ENCODE results near the gene KRTAP10-4. TPM values are rescaled to one million over a fixed set of nuclear protein-coding genes. Genes with fewer than 3 reads are reported as not detected.

Gene KRTAP10-4
- total and polyA plus RNA-seq, 2 experiments from 2014 or later: not detected

- H3K27me3 ChIP-seq: no peaks in the 10 kb centered on the region
- no peaks in the 10 kb centered on the region for H3K79me2 ChIP-seq
- no peak for DNase-seq (ENCODE audit: low spot score)
- no peaks in the 10 kb centered on the region for H3K4me1 ChIP-seq (ENCODE audit: insufficient read depth)
- no peaks in the 10 kb centered on the region for H3K9me3 ChIP-seq (ENCODE audit: low read depth)
- H3K36me3 ChIP-seq (replicated peaks; ENCODE audit: insufficient read depth, low read depth): no peaks in the 10 kb centered on the region
- H3K27ac ChIP-seq: no peak overlapping the region
- no peak overlapping the region for H2AFZ ChIP-seq
- H3K4me3 ChIP-seq: no peak overlapping the region
- H3K4me2 ChIP-seq: no peak overlapping the region
- TF ChIP-seq CTCF (IDR thresholded peaks at IDR 0.05; ENCODE audit: poor library complexity) (no peak), EZH2phosphoT487 (IDR thresholded peaks at IDR 0.05; ENCODE audit: low read depth, severe bottlenecking, unreplicated experiment) (no peak), EZH2 (IDR thresholded peaks at IDR 0.05; ENCODE audit: borderline replicate concordance) (no peak)
- H4K20me1 ChIP-seq (ENCODE audit: insufficient read depth, poor library complexity, severe bottlenecking): no peaks in the 10 kb centered on the region
- no peaks in the 10 kb centered on the region for H3K9me2 ChIP-seq (replicated peaks; ENCODE audit: insufficient read depth)
These were observed 50.0 kb downstream of the KRTAP10-4 start for GRCh38 chr21:44623575-44623974.

Other genes with a start within 250 kb of the KRTAP10-4 start
- gene CFAP410, start 234.3 kb upstream of the KRTAP10-4 start, total RNA-seq: 17.1 and 20.3 TPM in 2 replicates
- 33.6 and 40.4 TPM in 2 replicates for gene CFAP410, start 234.3 kb upstream of the KRTAP10-4 start, polyA plus RNA-seq
- 0.24 and 0.50 TPM in 2 replicates for gene TRPM2, start 220.1 kb upstream of the KRTAP10-4 start, total RNA-seq
- gene TRPM2, start 220.1 kb upstream of the KRTAP10-4 start, polyA plus RNA-seq: 0.25 TPM in 1 of 2 replicates, not detected in the other
- 7.3 and 7.8 TPM in 2 replicates for gene LRRC3, start 118.2 kb upstream of the KRTAP10-4 start, total RNA-seq
- 5.6 and 7.2 TPM in 2 replicates for gene LRRC3, start 118.2 kb upstream of the KRTAP10-4 start, polyA plus RNA-seq
- gene KRTAP10-1, start 33.5 kb upstream of the KRTAP10-4 start, total RNA-seq: not detected in 2 replicates
- not detected in 2 replicates for gene KRTAP10-1, start 33.5 kb upstream of the KRTAP10-4 start, polyA plus RNA-seq
- gene KRTAP10-2, start 22.2 kb upstream of the KRTAP10-4 start, total RNA-seq: not detected in 2 replicates
- not detected in 2 replicates for gene KRTAP10-2, start 22.2 kb upstream of the KRTAP10-4 start, polyA plus RNA-seq
- not detected in 2 replicates for gene KRTAP10-3, start 14.9 kb upstream of the KRTAP10-4 start, total RNA-seq
- not detected in 2 replicates for gene KRTAP10-3, start 14.9 kb upstream of the KRTAP10-4 start, polyA plus RNA-seq
- gene KRTAP10-5, start 6.9 kb downstream of the KRTAP10-4 start, total RNA-seq: not detected in 2 replicates
- not detected in 2 replicates for gene KRTAP10-5, start 6.9 kb downstream of the KRTAP10-4 start, polyA plus RNA-seq
- gene KRTAP10-6, start 18.8 kb downstream of the KRTAP10-4 start, total RNA-seq: not detected in 2 replicates
- not detected in 2 replicates for gene KRTAP10-6, start 18.8 kb downstream of the KRTAP10-4 start, polyA plus RNA-seq
- gene KRTAP10-7, start 26.9 kb downstream of the KRTAP10-4 start, total RNA-seq: not detected in 2 replicates
- gene KRTAP10-7, start 26.9 kb downstream of the KRTAP10-4 start, polyA plus RNA-seq: not detected in 2 replicates
- not detected in 2 replicates for gene KRTAP10-8, start 38.4 kb downstream of the KRTAP10-4 start, total RNA-seq
- not detected in 2 replicates for gene KRTAP10-8, start 38.4 kb downstream of the KRTAP10-4 start, polyA plus RNA-seq
- gene KRTAP10-9, start 53.4 kb downstream of the KRTAP10-4 start, total RNA-seq: not detected in 2 replicates
- gene KRTAP10-9, start 53.4 kb downstream of the KRTAP10-4 start, polyA plus RNA-seq: not detected in 2 replicates
- gene KRTAP10-10, start 63.6 kb downstream of the KRTAP10-4 start, total RNA-seq: not detected in 2 replicates
- not detected in 2 replicates for gene KRTAP10-10, start 63.6 kb downstream of the KRTAP10-4 start, polyA plus RNA-seq
- gene KRTAP10-11, start 72.7 kb downstream of the KRTAP10-4 start, total RNA-seq: not detected in 2 replicates
- not detected in 2 replicates for gene KRTAP10-11, start 72.7 kb downstream of the KRTAP10-4 start, polyA plus RNA-seq
- not detected in 2 replicates for gene KRTAP12-4, start 80.9 kb downstream of the KRTAP10-4 start, total RNA-seq
- not detected in 2 replicates for gene KRTAP12-4, start 80.9 kb downstream of the KRTAP10-4 start, polyA plus RNA-seq
- gene KRTAP12-3, start 84.2 kb downstream of the KRTAP10-4 start, total RNA-seq: not detected in 2 replicates
- not detected in 2 replicates for gene KRTAP12-3, start 84.2 kb downstream of the KRTAP10-4 start, polyA plus RNA-seq
- gene KRTAP12-2, start 93.2 kb downstream of the KRTAP10-4 start, total RNA-seq: not detected in 2 replicates
- gene KRTAP12-2, start 93.2 kb downstream of the KRTAP10-4 start, polyA plus RNA-seq: not detected in 2 replicates
- not detected in 2 replicates for gene KRTAP12-1, start 108.4 kb downstream of the KRTAP10-4 start, total RNA-seq
- not detected in 2 replicates for gene KRTAP12-1, start 108.4 kb downstream of the KRTAP10-4 start, polyA plus RNA-seq
- not detected in 2 replicates for gene KRTAP10-12, start 123.4 kb downstream of the KRTAP10-4 start, total RNA-seq
- gene KRTAP10-12, start 123.4 kb downstream of the KRTAP10-4 start, polyA plus RNA-seq: not detected in 2 replicates
- gene TSPEAR, start 137.8 kb downstream of the KRTAP10-4 start, total RNA-seq: 0.16 TPM in 1 of 2 replicates, not detected in the other
- gene TSPEAR, start 137.8 kb downstream of the KRTAP10-4 start, polyA plus RNA-seq: 0.35 and 0.66 TPM in 2 replicates
- 45.8 and 61.6 TPM in 2 replicates for gene UBE2G2, start 228.1 kb downstream of the KRTAP10-4 start, total RNA-seq
- gene UBE2G2, start 228.1 kb downstream of the KRTAP10-4 start, polyA plus RNA-seq: 50.4 and 55.2 TPM in 2 replicates
- 68.5 and 77.2 TPM in 2 replicates for gene SUMO3, start 244.3 kb downstream of the KRTAP10-4 start, total RNA-seq
- 97.0 and 107 TPM in 2 replicates for gene SUMO3, start 244.3 kb downstream of the KRTAP10-4 start, polyA plus RNA-seq